ENCODE measurements around the gene MAGI2. TPM values are rescaled to one million over a fixed set of nuclear protein-coding genes. Genes with fewer than 3 reads are reported as not detected.
A peak's percentile ranks its signal among the peaks of the same experiment; 100 is the strongest.

MAGI2 gene
- total RNA-seq, 1 experiment from 2014 or later, result 14.3 TPM

DNA sequence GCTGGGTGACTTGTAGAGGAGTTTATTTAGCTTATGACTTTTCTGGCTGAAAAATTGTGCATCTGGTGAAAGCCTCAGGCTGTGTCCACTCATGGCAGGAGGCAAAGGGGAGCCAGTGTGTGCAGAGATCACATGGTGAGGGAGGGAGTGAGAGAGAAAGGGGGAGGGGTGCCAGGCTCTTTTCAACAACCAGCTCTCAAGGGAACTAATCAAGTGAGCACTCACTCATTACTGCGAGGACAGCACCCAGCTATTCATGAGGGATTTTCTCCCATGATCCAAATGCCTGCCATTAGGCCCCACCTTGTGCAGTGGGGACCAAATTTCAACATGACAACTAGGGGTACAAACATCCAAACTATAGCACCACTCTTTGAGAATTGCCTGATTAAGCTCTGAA lies 590.2 kb downstream of the MAGI2 start:
- no peak overlapping the region for H3K4me2 ChIP-seq (ENCODE audit: insufficient read depth, insufficient read length, low read length)
- no peaks in the 10 kb centered on the region for H3K23me2 ChIP-seq (ENCODE audit: insufficient read length, low read depth, low read length, poor library complexity, severe bottlenecking)
- no peak overlapping the region for H3T11ph ChIP-seq (ENCODE audit: low read length)
- peak overlapping the region in 1 of 3 experiments; percentile 77; a peak in 2 of 7 replicates for H3K27ac Mint-ChIP-seq
- peaks cover 3 to 6% (median 5%) of the 10 kb centered on the region in 3 experiments; a peak in 4 of 7 replicates for H3K36me3 Mint-ChIP-seq (ENCODE audit: insufficient read depth in 1 of 3, low read depth in 3 of 3)
- H4K8ac ChIP-seq (replicated peaks; ENCODE audit: insufficient read length, low read depth, low read length), result no peak overlapping the region
- no peak overlapping the region for H3K18ac ChIP-seq (ENCODE audit: insufficient read length, low read depth, low read length)
- no peak overlapping the region for H3K56ac ChIP-seq (ENCODE audit: insufficient read length, low read depth, low read length)
- H3K23ac ChIP-seq (ENCODE audit: insufficient read length, low read depth, low read length), result no peak overlapping the region
- no peak overlapping the region for H3K4me3 Mint-ChIP-seq
- H3K9ac ChIP-seq (ENCODE audit: extremely low read depth, insufficient read length, low read length), result no peak overlapping the region
- no peak for DNase-seq
- peaks cover 0 to 6% of the 10 kb centered on the region in 2 experiments; a peak in 2 of 4 replicates for H3K4me1 Mint-ChIP-seq
- no peak overlapping the region for H2AK5ac ChIP-seq (ENCODE audit: insufficient read length, low read length)
- H4K20me1 ChIP-seq (ENCODE audit: control insufficient read depth, insufficient read depth, insufficient read length), result no peaks in the 10 kb centered on the region
- H4K91ac ChIP-seq (ENCODE audit: insufficient read length, low read depth, low read length), result no peak overlapping the region
- H2BK5ac ChIP-seq (ENCODE audit: insufficient read length, low read length), result no peak overlapping the region
- no peak overlapping the region for H2BK20ac ChIP-seq (ENCODE audit: low read depth, low read length, poor library complexity, severe bottlenecking)
- H2BK120ac ChIP-seq (ENCODE audit: low read depth, low read length, poor library complexity, severe bottlenecking), result no peak overlapping the region
- no peak overlapping the region for H3K4ac ChIP-seq (ENCODE audit: low read depth, low read length)
- H2BK12ac ChIP-seq (ENCODE audit: insufficient read length, low read depth, low read length), result no peak overlapping the region
- H3K14ac ChIP-seq (ENCODE audit: insufficient read depth, low read length), result no peak overlapping the region
- no CpG with 5 or more reads among the region's 1 CpG for WGBS (ENCODE audit: extremely low coverage, insufficient read length, low lambda C conversion rate)
- H3K27ac ChIP-seq (ENCODE audit: insufficient read length, low read depth, low read length), result no peak overlapping the region
- H3K79me1 ChIP-seq (ENCODE audit: insufficient read depth, low read depth, low read length, poor library complexity, severe bottlenecking), result no peaks in the 10 kb centered on the region
- no peak overlapping the region for H2BK15ac ChIP-seq (ENCODE audit: low read depth, low read length)
- no peaks in the 10 kb centered on the region for H3K79me2 ChIP-seq (ENCODE audit: insufficient read depth, low read length)
- H3K9me3 ChIP-seq (ENCODE audit: control insufficient read depth, low read depth, low read length), result no peaks in the 10 kb centered on the region
- H3K27me3 Mint-ChIP-seq (ENCODE audit: low read depth), result no peaks in the 10 kb centered on the region; the same call in 1 of the 2 replicates
- H3K4me1 ChIP-seq (ENCODE audit: insufficient read depth, low read length), result no peaks in the 10 kb centered on the region
- peaks cover 3 to 6% of the 10 kb centered on the region in 2 experiments; a peak in 4 of 5 replicates for H3K9me3 Mint-ChIP-seq
- no peak overlapping the region for H2AFZ ChIP-seq (ENCODE audit: low read length)
- no peak overlapping the region for H4K5ac ChIP-seq (ENCODE audit: insufficient read length, low read depth, low read length)
- no peaks in the 10 kb centered on the region for H3K27me3 ChIP-seq (ENCODE audit: insufficient read depth, low read length)
- TF ChIP-seq CTCF (conservative IDR thresholded peaks at IDR 0.05), result no peak
